Choroid plexus epithelial cell (primary cell): ENCODE data around the gene WBP1.

Experiments used
- DNase-seq: peaks from one replicate; pipeline ENCODE4 v3.0.0-alpha.2; 2010; ENCODE audit warnings: low read depth
- H3K4me3 ChIP-seq: 2 replicates; pipeline ENCODE4 v1.5.1; 2011; ENCODE audit warnings: low read depth, mild to moderate bottlenecking, control low read depth, low read length, moderate library complexity
- TF ChIP-seq, protein P1 (sequence below): conservative IDR thresholded peaks from 2 replicates; pipeline ENCODE4 v1.5.1; 2011; ENCODE audit warnings: low read depth, mild to moderate bottlenecking, control low read depth, inconsistent platforms, low read length, moderate library complexity

The WBP1 gene

DNA sequence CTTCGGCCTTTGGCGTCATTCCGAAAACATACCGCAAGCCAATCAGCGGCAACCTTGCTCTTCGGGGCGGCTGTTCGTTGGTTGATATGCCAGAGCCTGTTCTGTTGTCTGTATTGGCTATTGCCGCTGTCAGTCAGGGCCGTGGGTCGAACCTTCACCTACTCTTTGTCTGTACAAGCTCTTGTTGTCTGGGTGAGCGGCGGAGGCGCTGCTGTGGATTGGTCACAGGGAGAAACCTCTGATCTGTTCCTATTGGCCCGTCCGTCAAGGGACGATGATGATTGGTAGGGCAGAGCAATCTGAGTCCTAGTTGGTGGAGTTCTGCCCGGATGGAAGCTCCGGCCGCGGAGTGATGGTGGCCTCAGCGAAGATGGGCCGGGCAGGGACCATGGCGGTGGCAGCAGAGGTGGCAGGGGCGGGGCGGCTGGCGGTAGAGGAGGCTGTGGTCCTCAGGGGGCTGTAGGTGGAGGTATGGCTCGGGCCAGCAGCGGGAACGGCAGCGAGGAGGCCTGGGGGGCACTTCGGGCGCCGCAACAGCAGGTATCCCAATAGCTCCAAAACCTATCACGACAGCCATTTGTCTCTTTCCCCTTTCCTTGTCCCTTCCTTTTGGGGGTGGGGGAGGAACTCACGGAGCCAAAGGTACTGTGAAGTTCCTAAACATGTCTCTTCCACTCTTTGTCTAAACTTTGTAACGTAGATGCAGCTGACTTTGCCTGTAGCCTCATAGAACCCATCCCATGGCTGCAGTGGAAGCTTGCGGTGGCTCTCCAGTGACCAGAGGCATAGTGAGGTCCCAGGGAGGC is at the start of gene WBP1:
WBP1 (plus strand) TSS at position 307 of the 806 bp plus-strand sequence; CDS start at position 472, 165 bp downstream.
- TF ChIP-seq, protein P1, sequence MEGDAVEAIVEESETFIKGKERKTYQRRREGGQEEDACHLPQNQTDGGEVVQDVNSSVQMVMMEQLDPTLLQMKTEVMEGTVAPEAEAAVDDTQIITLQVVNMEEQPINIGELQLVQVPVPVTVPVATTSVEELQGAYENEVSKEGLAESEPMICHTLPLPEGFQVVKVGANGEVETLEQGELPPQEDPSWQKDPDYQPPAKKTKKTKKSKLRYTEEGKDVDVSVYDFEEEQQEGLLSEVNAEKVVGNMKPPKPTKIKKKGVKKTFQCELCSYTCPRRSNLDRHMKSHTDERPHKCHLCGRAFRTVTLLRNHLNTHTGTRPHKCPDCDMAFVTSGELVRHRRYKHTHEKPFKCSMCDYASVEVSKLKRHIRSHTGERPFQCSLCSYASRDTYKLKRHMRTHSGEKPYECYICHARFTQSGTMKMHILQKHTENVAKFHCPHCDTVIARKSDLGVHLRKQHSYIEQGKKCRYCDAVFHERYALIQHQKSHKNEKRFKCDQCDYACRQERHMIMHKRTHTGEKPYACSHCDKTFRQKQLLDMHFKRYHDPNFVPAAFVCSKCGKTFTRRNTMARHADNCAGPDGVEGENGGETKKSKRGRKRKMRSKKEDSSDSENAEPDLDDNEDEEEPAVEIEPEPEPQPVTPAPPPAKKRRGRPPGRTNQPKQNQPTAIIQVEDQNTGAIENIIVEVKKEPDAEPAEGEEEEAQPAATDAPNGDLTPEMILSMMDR: no peak
- DNase-seq: peak; percentile 100
- peak within 1 kb of the TSS; percentile 82 for H3K4me3 ChIP-seq

DNA sequence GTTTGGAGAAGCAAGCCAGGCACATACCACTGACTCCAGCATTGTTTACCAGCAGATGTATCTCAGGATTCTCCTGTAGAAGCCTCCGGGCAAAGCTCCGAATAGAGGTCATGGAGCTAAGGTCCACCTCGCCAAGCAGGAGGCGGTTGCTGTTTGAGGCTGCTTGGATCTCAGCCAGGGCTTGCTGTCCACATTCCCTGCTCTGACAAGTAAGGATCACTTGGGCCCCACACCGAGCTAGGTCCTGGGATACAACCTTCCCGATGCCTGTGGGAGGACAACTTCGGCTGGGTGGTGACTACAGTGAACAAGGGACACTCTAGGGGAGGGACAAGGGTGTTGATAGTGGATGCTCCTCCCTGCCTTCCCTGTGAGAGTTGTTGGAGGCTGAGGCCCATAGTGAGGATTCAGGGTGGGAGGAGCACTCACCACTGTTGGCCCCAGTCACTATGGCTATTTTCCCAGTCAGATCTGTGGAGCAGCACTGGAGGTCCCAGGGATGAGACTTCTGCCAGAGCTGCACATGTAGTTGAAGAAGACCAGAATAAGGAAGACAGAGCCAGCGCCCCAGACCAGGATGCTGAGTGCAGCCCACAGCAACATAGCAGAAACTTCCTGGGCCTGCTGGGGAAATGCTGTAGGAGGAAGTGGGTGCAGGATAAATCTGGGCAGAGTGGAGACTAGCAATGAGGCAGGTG is 45.1 kb upstream of the WBP1 start:
- no peak overlapping the region for H3K4me3 ChIP-seq
- TF ChIP-seq, protein P1: no peak
- DNase-seq: no peak

DNA sequence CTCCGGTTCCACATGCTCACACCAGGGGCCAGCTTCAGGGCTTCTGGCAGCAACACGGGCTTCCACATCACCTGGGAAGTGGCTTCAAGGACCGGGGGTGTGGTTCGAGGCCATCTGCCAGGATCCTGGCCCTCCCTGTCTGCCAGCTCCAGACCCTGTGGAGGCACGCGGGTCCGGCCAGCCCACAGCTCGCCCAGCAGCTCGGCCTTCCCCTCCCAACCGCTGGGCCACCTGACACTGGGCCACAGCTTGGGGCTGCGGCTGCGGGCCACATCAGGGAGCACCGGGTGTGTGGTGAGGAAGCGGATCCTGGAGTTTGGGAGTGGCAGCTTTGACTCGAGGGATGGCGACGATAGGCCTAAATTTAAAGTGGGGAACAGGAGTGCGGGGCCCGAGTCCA is 43.8 kb upstream of the WBP1 start:
- no peak for DNase-seq
- peak overlapping the region; percentile 62 for H3K4me3 ChIP-seq
- TF ChIP-seq, protein P1: no peak

DNA sequence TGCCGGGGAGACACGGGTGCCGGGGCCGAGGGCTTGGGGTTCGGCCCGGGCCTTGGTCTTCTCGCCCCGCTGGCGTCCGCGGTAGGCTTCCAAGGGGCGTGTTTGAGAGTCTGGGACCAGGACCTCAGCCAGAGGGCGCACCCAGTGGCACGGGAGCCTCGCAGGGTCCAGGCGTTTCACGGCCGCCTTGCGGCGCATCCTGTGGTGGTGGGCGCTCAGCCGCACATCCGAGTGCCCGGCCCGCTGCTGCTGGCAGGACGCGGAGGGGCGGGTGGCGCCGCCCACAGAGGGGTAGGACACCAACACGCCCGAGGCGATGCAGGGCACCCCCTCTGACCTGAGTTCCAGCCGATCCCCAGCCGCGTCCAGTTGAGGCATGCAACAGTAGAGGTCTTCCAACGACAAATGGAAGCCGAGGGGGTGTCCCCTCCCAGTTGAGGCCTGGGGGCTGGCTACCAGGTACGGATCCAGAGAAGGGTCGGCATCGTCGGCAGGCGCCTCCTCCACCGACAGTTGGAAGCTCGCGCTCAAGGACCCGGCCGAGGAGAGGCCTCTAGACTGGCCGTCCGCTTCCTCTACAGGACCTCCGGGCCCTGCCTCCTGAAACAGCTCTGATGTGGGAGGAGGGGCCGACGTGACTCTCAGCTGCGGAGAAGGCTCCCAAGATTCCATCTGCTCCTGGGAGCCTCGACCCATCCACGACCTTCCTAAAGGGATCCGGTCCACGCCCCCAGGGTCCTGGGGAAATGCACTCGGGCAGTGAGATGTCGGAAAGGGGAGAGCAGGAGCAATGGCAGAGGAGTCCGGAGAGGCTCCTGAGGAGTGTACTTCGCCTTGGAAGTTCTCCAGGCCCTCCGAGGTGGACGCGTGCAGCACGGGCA is 43.1 kb upstream of the WBP1 start:
- TF ChIP-seq, protein P1: peak; percentile 41
- no peak for DNase-seq
- H3K4me3 ChIP-seq: peak overlapping the region; percentile 62

DNA sequence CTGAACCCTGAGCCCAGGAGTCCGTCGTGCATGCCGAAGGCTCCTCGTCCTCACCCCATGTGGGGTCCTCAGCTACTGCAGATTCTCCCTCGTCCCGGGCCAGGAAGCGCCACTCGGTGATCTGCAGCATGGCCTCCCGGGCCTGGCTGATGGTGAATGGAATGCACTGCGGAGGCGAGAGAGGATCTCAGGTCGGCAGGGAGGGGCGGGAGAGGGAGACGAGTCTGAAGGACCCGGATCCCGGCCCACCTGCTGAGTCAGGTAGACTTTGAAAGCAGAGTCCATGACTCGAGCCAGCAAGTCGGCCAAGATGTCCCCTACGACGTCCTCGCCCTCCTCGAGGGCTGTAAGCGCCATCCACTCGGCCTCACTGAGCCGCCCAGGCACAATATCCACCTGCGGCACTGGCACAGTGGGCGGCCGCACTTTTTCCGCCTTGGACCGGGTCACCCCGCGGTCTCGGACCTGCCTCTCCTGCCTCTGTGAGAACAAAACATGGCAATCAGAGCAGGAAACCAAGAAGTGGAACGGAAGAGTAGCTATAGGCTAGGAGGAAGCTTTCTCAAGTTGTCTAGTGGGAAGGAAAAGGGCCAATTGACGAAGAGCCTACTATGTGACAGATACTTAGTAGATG is 42.4 kb upstream of the WBP1 start:
- TF ChIP-seq, protein P1: no peak
- DNase-seq: no peak
- peak overlapping the region; percentile 62 for H3K4me3 ChIP-seq

DNA sequence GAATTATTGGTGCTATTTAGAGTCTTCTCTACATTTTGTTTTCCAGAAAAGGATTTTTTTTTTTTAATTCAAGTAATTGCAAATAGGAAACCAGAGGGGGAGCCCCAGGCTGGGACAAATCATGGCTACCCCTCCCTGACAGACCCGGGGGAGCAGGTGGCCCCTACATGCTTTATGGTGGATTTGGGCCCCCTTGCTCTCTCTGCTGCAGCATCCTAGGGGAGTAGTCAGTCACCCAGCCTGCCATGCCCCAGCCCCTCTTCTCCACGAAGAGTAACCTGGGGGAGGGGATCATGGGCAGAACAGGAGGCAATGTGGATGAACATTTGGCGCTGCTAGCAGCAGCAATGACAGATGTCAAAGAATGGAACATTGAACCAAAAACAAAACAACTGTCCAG is 41.5 kb upstream of the WBP1 start:
- no peak for DNase-seq
- no peak overlapping the region for H3K4me3 ChIP-seq

More for the DNA sequence above, 41.5 kb upstream of the WBP1 start:
- TF ChIP-seq, protein P1: peak; percentile 27
